GM19438 (cell line): ENCODE data around the gene HINT3.
"Not testable (repeated sequence)": the region's sequence is repeated elsewhere in the genome, so short reads cannot be mapped to it uniquely, and the experiment has no call there.

Experiments used
- ATAC-seq: cut with Tn5 transposase; IDR thresholded peaks from one replicate; pipeline ENCODE4 v1.9.1; 2021; ENCODE audit warnings: low read depth; ENCODE audit not compliant: unreplicated experiment

HINT3 gene

GRCh38 chr6:125956506-125957390, at the start of gene HINT3:
TSS of gene HINT3 (plus strand) at chr6:125956770. CDS start at chr6:125956978, 208 bp downstream.
- ATAC-seq = peak; percentile 88

- ATAC-seq = peak; percentile 97
Measured at GRCh38 chr6:125910527-125910926, 46.0 kb upstream of the HINT3 start.

GRCh38 chr6:125911051-125911451, 45.5 kb upstream of the HINT3 start:
- ATAC-seq = not testable (repeated sequence)

GRCh38 chr6:125912430-125912829, 44.1 kb upstream of the HINT3 start:
- ATAC-seq = not testable (repeated sequence)

- no peak for ATAC-seq
Measured at GRCh38 chr6:125913145-125913544, 43.4 kb upstream of the HINT3 start.

GRCh38 chr6:125913864-125914351, 42.7 kb upstream of the HINT3 start:
- no peak for ATAC-seq

- ATAC-seq = no peak
Measured at GRCh38 chr6:125918230-125918629, 38.3 kb upstream of the HINT3 start.

GRCh38 chr6:125918681-125919566, 37.6 kb upstream of the HINT3 start:
- peak; percentile 99 for ATAC-seq

GRCh38 chr6:125919618-125920017, 37.0 kb upstream of the HINT3 start:
- ATAC-seq = no peak

GRCh38 chr6:125922322-125922860, 34.2 kb upstream of the HINT3 start:
- ATAC-seq = no peak

- no peak for ATAC-seq
Measured at GRCh38 chr6:125923366-125923877, 33.1 kb upstream of the HINT3 start.

GRCh38 chr6:125924169-125924568, 32.4 kb upstream of the HINT3 start:
- ATAC-seq = no peak

- no peak for ATAC-seq
Measured at GRCh38 chr6:125924697-125925358, 31.7 kb upstream of the HINT3 start.

- no peak for ATAC-seq
Measured at GRCh38 chr6:125926711-125927110, 29.9 kb upstream of the HINT3 start.

GRCh38 chr6:125927761-125928160, 28.8 kb upstream of the HINT3 start:
- ATAC-seq = no peak

- no peak for ATAC-seq
Measured at GRCh38 chr6:125930765-125931418, 25.7 kb upstream of the HINT3 start.

- ATAC-seq = no peak
Measured at GRCh38 chr6:125931733-125932450, 24.7 kb upstream of the HINT3 start.

GRCh38 chr6:125932451-125932795, 24.1 kb upstream of the HINT3 start:
- ATAC-seq = no peak

- not testable (repeated sequence) for ATAC-seq
Measured at GRCh38 chr6:125935520-125935919, 21.1 kb upstream of the HINT3 start.
